Right ventricle myocardium superior (tissue), 1 donor: ENCODE measurements around the gene NTN1. TPM values are rescaled to one million over a fixed set of nuclear protein-coding genes. Genes with fewer than 3 reads are reported as not detected.
"Not testable (repeated sequence)": the region's sequence is repeated elsewhere in the genome, so short reads cannot be mapped to it uniquely, and the experiment has no call there.

Source experiments
- ATAC-seq: fragments of 200-7000 bp; cut with Tn5 transposase; one replicate; pipeline ENCODE4 v1.9.1; 2020; ENCODE audit warnings: mild to moderate bottlenecking; ENCODE audit not compliant: poor library complexity
- DNase-seq: peaks from one replicate; pipeline ENCODE4 v3.0.0-alpha.2; 2020
- intact Hi-C: fragments of 100-400 bp; cut with DNase I; formaldehyde crosslinking; loops from one replicate; pipeline ENCODE4 v1.11.2; 2022
- total RNA-seq: library from RNA; stranded (reverse); fragmentation: NEBNext Ultra II Directional; extraction: Animal tissue kit (Norgen Biotek cat#: 25700); gene quantifications from one replicate; pipeline ENCODE4 v1.2.1, GENCODE V29; 2021
- donor health status: DM: no; HTN: yes; CAD: no; lungs with severe emphysema.

Gene NTN1
- total RNA-seq, 1 donor from 2014 or later: 19.4 TPM

DNA sequence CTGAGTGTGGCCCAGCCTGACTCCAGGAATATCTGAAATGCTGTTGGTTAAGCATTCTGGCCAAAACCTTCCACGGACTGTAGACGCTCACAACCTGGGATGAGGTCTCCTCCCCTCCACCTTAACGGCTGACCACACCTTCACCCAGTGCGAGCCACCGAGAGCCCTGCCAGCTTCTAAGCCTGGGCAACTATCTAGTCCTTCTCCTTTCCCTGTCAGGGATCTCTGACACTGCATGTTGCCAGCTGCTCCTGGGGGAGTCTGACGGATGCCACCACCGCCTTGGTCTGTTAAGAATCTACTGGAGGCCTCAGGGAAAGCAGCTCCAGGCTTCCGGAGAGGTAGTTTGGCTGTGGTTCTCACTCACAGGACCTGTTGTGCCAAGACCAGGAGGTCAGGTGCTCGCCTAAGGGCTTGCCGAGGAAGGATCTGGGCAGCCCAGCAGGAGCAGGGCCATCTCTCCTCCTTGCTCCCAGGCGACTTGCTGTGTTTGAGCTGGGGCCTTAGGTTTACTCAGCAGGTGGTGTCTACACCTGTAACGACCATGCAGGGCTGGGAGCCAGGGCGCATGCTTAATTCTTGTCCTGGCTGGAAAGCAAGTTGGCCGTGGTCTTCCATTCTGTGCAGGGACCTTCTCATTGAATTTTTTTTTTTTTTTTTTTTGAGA, 111.8 kb downstream of the NTN1 start:
- DNase-seq: no peak
- intact Hi-C loops: no loop called here
- no peak for ATAC-seq

DNA sequence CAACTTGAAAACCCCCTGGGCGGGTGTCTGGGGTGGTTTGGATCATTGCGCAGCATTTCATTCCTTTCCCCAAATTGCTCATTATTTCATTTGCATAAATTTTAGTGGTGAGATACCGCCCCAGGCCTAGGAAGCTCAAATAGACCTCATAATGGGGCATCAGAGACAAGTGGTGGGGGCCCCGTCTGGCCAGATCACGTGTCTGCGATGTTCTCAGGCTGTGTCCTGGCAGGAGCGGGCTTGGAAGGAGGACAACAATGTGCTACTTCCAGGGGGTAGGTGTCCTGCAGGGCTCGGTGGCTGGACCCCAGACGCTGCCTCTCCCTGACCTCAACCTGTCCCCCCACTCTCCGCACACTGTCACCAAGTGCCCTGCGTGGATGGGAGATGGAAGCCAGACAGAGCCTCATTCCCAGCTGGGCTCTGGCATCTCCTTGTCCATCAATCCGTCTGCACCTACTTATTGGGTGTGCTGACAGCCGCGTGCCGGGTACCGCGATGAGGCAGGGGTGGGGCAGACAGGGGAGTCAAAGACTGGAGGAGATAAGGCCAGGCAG, 116.9 kb downstream of the NTN1 start:
- intact Hi-C loops: no loop called here
- DNase-seq: peak; percentile 74
- peak; percentile 95 for ATAC-seq

DNA sequence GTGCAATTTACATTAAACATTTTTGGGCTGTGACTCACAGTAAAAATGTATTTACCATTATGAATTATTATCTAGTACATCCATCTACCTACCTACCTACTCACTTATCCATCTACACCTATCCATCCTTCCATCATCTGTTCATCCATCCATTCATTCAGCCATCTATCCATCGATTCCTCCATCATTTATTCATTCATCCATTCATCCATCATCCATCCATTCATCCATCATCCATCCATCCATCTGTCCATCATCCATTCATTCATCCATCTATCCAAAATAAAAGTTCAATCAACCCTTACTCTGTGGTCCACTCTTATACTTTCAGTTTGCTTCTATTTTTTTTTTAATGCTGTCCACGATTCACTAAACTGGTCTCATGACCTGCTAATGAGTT, 118.4 kb downstream of the NTN1 start:
- DNase-seq (no peak), ATAC-seq (no peak)
- intact Hi-C loops: no loop called here

DNA sequence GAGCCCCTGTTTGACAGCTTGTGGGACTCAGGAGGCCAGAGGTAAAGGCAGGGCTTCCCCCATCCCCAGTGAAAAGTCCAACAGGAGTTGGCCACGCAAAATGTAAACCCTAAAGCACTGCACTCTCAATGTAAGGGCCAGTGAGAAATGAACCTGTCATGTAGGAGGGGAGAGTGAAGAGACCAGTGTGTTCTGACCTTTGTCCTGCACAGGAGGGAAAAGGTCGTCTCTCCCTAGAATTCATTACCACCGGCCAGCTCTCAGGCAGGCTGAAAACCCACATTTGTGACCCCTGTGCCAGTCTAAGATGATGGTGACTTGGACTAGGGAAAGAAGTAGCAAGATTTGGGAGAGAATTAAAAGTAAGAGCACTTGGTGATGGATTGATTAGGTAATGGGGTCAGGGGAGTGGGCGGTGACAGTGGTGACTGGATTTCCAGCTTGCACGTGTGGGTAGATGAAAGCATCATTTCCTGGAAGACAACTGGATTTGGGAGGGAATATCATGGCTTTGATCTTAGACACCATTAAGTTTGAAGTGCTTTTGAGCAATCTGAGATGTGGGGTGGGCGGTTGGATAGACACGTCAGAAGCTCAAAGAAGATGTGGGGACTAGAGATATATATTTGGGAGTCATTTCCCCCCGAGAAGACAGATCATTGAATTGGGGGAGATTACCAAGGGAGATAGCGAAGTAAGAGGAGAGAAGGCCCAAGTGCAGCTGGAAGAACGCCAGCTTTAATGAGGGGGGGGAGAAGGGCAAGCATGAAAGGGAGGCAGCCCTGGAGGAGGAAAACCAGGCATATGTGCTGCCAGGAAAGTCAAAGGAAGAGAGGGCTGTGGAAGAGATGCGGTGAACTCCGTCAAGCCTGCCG, 119.5 kb downstream of the NTN1 start:
- no peak for DNase-seq
- intact Hi-C loops: no loop called here
- no peak for ATAC-seq

DNA sequence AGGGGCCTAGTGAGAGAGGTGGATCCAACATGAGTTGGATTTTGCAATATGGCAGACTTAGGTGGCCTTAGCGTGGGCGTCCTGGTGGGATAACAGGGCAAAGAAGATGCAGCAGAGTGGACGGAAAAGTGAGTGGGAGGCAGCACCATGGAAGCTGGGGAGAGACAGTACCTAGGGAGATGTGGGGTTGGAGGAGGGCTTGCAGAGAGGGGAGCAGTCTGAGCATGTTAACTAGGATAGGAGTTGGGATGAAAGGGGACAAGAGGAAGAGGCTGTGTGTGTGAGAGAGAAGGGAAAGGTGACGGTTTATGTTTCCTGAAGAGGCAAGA, 120.1 kb downstream of the NTN1 start:
- no peak for DNase-seq
- ATAC-seq: no peak
- intact Hi-C loops: no loop called here

DNA sequence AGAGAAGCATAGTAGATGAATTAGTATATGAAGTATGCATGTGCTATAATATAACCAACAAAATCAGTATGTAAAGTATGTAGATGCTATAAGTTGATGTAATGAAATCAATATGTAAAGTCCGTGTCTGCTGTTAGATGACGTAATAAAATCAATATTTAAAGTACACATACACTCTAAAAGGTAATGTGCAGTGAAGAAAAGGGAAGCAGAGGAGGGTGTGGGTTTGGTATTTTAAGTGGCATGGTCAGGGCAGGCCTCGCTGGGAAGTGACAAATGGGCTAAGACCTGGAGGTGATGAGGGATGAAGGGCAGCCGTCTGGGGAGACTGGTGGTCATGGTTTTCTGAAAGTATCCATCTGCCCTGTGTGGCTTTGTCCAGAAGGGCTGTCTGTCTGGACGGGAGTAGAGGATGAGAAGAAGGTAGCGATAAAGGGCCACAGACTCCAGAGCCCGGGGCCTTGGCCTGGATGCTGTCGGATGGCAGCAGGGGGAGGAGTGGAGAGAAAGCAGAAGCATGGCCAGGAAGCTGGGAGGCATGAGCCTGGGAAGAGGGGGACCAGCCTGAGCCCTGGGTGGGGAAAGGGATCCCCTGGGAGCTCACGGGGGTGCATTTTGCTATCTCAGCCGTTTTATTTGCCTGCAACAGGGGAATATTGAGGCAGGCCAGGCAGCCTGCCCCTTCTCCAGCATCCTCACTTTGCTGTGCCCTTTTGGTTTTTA, 121.6 kb downstream of the NTN1 start:
- DNase-seq (no peak), ATAC-seq (peak; percentile 11)
- intact Hi-C loops: no loop called here

DNA sequence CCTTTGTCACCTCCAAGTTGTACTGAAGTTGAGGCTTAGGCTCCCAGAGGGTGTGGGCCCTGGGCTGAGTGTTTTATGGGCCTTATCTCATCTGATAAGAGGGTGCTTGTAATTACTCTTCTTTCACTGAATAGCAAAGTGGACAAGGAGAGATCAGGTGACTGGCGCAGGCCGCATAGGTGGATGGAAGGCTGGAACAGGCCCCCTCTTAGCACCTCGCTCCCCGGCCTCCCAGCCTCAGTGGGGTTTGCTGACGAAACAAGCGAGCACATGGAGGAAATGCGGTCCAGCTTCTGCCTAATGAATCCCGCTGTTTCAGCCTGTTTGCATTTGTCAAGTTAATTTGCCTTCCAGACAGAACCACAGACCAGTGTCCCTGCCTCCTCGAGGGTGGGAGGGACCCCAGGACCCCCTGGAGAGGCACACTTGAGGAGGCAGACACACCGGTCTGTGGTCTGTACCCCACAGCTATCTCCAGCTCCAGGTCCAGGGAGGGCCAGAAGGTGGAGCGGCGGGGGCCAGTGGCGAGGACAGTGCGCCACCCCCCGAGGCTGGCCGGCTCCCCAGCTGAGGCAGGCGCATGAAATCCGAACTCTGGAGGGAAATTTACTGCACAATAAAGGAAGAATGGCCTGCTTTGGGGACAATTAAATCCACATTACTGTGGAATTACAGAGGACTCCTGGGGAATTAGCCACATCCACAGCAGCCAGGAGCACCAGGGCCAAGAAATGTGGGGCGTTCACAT, 123.4 kb downstream of the NTN1 start:
- DNase-seq (no peak), ATAC-seq (no peak)
- intact Hi-C loops: no loop called here

DNA sequence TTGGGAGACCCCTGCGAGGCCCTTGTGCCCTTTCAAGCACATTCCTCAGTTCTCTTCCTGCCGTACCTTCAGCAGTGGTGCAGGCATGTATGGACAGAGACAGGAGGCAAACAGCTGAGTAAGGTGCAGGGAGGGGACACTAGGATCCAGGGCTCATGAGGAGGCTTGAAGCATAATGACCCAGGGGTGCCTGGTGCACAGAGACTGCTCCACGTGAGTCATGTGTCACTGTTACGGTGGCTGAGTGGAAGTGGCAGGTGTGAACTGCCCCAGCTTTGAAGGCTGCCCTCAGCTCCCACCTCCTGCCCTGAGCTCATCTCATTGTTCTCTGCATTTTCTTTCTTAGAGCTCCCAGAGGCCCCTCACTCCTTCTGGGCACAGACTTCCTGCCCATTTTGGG, 124.8 kb downstream of the NTN1 start:
- ATAC-seq: no peak
- DNase-seq: no peak
- intact Hi-C loops: no loop called here

DNA sequence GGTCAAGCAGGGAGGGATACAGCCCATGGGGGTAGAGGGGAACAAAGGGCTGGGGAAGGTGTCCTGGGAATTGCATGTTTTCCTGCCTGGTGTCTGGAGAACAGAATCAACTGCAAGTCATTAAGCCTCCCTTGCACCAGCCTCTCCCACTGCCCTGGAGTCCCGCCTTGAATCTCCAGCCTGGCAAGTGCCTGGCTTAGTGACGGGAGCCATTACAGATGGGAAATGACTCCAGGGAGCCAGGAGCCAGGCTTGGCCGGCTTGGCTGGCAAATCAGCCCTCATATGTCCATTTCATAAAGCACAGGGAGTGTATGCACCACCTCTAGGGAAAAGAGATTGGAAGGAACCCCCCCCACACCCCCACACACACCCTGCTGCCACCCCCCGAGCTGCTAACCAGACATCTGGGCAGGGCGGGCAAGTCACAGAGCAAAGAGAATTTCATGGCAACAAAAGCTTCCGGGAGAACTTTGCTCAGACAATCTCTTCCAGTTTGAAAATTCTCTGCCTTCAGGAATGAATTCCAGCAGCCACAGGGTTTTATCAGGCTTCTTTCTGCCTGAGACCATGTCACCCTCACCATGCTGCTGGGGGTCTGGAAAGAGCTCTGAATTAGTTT, 127.7 kb downstream of the NTN1 start:
- intact Hi-C loops: no loop called here
- ATAC-seq: no peak

DNA sequence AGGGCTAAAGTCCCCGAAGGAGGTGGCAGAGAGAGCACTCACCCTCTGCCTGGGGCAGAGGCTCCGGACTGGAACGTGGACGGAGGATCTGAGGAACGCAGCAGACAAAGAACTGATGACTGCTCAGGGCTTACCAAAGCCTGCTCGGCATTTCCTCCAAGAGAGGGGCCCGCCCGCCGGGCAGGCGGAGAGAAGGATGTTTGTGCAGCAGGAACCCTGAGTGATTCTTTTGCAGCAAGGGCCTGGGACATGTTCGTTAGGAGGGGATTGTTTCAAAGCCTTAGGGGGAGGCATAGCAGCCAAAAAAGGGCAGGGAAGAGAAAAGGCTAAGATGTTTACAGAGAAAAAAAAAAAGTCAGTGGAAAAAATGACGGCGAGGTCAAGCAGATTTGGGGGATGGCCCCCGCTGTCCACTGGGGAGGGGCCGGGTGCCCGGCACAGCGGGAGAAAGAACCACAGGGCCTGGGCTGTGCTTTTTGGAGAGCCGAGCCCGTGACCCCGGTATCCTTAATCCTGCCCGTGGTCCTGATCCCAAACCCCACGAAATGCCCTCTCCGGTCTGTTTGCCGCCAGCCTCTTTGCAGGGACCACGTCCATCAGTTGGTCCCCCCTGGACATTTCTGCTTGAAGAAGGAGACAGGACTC, 129.3 kb downstream of the NTN1 start:
- intact Hi-C loops: no loop called here
- DNase-seq (no peak), ATAC-seq (no peak)

More for the DNA sequence above, 127.7 kb downstream of the NTN1 start:
- DNase-seq: no peak

DNA sequence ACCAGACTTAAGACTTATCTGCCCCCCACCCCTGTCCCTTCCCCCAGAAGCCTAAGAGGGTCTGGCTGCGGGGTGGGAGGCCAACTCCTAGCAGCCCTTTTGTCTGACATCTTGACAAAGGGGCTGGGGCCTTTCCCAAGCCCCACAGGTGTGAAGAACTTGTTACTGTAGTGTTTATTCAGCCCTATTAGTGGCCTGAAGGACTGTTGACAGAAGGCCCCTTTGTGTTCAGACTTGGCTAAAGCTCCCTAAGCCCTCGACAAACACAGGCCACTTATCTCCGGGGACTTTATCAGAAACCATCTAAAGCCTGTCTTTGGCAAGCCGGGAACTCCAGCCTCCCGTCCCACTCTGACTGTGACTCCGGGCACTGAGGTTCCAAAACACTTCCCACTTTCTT, 129.8 kb downstream of the NTN1 start:
- ATAC-seq (no peak), DNase-seq (no peak)
- intact Hi-C loops: no loop called here

DNA sequence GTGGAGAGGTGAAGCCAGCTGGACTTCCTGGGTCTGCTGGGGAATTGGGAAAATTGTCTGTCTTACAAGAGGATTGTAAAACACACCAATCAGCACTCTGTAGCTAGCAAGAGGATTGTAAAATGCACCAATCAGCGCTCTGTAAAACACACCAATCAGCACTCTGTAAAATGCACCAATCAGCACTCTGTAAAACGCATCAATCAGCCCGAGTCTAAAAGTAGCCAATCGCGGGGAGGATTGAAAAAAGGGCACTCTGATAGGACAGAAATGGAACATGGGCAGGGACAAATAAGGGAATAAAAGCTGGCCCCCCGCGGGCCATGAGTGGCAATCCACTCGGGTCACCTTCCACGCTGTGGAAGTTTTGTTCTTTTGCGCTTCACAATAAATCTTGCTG, 130.4 kb downstream of the NTN1 start:
- DNase-seq, ATAC-seq, intact Hi-C loops: not testable (repeated sequence)

DNA sequence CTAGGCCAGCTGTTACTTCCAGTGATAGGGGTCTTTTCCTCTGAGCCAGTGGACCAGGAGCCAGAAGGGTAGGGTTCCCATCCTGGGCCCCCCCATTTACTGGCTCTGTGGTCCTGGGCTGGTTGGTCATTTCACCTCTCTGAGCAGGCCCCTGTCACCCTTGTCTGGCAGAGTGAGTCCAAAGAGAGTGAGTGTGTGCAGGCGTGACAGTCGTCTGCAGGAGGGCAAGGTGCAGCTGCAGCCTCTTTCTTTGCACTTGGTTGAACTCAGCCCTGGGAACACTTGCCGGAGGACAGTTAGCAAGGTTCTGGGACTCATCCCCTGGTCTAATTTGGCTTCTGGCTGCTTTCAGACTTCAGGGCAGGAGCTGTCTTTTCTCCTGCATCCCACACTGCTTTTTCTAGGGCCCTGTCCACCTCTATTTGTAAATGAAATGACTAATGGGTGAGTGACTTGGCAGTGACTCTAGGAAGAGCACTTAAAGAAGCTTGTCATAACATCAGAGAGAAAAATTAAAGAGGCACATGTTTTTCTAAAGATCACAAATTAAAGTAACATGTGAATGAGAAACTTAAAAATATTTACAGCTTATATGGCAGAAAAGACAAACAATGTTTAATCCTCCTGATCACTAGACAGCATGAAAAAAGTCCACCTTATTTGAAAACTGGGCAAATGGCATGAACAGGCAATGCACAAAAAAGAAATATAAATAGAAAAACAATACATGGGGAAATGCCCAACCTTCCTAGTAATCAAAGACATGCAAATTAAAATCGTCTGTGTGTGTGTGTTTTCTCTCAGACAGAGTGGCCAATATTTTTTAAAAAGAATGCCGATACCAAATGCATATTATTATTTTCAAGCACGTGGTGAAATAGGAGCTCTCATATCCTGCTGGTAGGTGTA, 137.5 kb downstream of the NTN1 start:
- ATAC-seq (no peak), DNase-seq (no peak)
- intact Hi-C loops: no loop called here

DNA sequence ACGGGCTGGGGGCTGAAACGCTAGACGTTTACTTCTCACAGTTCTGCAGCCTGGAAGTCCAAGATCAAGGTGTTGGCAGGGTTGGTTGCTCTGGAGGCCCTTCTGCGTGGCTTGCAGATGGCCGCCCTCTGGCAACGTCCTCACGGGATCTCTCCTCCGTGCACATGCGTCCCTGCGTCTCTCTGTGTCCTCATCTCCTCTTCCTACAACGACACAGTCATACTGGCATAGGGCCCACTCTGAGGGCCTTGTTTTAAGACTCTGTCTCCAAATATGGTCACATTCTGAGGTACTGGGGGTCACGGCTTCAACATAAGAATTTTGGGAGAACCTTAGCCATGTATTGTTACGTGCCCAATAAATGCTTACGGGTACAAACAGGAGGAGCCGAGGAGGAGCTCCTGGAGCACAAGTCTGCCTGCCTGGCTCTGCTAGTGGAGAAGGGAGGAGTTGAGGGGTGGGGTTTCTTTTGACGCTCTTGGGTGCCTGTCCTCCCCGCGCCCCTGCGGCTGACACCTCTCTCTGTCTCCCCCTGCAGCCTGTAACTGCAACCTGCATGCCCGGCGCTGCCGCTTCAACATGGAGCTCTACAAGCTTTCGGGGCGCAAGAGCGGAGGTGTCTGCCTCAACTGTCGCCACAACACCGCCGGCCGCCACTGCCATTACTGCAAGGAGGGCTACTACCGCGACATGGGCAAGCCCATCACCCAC, 141.1 kb downstream of the NTN1 start:
- intact Hi-C loops: no loop called here

DNA sequence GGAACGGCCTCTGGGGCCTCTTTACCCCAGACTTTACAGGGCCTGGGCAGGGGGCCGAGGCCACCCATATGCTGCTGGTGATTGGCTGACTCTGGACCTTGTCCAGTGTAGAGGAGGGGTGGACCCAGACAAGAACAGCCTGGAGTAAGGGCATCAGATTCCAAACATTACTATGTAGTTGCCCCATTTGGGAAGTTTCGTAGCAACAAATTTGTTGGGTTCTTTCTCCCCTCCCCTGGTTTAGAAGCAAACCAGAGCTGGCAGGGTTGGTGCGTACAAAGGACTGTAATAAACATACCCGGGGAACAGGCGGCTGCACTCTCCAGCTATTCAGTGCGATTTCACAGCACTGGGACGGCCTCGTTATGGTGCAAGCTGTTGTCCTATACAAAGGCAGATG, 145.5 kb downstream of the NTN1 start:
- ATAC-seq (no peak), DNase-seq (no peak)
- intact Hi-C loops: no loop called here

More for the DNA sequence above, 141.1 kb downstream of the NTN1 start:
- ATAC-seq (no peak), DNase-seq (no peak)

DNA sequence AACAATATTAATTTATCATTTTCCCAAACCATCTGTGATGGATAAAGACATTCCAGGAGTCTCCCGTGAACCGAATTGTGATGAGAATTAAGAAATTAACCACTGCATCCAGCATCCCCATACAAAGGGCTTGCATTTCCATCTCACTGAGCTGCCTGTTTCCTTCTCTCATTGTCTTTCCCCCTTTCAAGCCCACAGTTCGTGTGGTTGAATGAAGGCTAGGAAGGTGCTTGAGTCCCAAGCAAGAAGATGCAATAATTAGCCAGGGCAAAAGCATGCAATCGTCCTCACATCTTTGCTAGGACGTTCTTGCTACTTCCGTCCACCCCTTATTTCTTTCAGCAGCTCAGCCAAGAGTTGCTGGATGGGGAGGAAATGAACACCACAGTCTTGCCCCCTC, 146.1 kb downstream of the NTN1 start:
- intact Hi-C loops: no loop called here

More for the DNA sequence above, 146.1 kb downstream of the NTN1 start:
- DNase-seq: no peak
- ATAC-seq: no peak
